Right forelimb (tissue), 1 donor: ENCODE data around the gene EHMT1.
"Not testable (repeated sequence)": the region's sequence is repeated elsewhere in the genome, so short reads cannot be mapped to it uniquely, and the experiment has no call there.

Experiments used
- DNase-seq: peaks from one replicate; pipeline ENCODE4 v3.0.0-alpha.2; 2018

Gene EHMT1

DNA sequence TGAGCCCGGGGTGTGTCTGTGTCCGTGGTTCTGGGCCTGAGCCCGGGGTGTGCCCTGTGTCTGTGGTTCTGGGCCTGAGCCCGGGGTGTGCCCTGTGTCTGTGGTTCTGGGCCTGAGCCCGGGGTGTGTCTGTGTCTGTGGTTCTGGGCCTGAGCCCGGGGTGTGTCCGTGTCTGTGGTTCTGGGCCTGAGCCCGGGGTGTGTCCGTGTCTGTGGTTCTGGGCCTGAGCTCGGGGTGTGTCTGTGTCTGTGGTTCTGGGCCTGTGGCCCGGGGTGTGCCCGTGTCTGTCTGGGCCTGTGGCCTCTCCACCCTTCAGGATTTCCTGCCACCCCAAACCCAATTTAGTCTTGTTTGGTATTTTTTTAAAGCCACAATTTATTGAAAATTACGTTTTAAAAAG is 104.6 kb downstream of the EHMT1 start:
- not testable (repeated sequence) for DNase-seq

DNA sequence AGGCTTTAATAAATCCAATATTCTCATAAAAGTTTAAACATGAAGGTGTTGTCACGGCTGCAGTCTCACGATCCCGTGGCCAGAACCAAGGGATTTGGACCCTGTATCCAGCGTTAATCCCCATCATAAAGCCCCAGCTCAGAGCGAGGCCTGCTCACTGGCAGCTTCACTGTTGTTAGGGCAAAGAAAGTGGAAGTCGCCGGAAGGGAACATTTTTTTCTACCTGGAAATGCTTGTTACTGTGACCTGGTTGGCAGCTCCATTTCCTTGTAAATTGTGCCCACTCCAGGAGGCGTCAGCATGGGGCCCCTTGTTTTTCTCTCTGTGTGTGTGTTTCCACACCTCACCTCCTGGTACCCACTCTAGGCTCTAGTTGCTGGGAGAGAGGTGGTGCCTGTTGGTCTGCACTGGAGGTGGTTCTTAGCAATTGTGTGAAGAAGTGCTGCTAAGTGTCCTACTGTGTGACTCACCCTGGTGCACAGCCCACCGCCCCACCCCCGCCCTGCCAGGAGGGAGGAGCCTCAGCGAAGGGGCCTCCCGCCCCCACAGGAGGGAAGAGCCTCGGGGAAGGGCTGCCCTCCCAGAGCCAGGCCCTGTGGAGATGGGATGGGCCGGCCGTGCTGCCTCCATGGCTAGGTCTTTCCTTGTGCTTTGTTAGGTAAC is 105.1 kb downstream of the EHMT1 start:
- DNase-seq: no peak

DNA sequence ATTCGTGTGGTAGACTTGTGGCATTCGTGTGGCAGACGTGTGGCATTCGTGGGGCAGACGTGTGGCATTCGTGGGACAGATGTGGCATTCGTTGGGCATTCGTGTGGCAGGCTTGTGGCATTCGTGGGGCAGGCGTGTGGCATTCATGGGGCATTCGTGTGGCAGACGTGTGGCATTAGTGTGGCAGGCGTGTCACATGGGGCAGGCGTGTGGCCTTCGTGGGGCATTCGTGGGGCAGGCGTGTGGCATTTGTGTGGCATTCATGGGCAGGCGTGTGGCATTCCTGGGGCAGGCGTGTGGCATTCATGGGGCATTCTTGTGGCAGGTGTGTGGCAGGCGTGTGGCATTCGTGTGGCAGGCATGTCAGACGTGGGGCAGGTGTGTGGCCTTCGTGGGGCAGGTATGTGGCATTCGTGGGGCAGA is 106.0 kb downstream of the EHMT1 start:
- DNase-seq: no peak

DNA sequence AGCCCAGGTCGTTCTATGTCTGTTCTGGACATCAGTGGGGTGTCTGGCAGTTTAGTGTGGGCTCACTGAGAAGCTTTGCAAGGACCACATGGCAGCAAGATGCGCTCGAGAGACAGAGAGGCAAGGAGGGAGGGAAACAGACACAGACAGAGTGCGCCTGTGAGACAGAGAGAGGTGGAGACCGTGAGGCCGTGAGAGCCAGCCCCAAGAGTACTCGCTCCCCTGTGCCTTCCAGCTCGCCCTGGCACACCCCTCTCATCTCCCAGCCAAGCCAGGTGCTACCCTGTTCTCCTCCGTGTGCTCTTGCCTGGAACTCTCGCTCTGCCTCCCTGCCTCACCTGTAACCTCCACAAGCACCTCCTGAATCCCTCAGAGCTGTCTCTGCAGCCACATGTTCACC is 106.8 kb downstream of the EHMT1 start:
- no peak for DNase-seq

DNA sequence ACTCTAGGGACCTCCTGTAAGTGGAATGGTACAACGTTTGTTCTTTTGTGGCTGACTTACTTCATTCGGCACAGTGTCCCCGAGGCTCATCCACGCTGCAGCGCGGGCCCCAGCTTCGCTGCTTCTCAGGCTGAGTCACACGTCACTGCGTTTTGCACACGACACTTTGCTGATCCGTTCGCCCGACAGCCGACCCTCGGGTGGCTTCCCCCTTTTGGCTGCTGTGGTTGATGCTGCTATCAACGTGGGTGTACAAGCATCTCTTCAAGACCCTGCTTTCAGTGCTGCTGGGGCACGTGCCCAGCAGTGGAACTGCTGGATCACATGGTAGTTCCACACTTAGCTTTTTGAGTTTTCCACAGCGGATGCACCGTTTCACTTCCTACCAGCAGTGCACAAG is 107.5 kb downstream of the EHMT1 start:
- not testable (repeated sequence) for DNase-seq

DNA sequence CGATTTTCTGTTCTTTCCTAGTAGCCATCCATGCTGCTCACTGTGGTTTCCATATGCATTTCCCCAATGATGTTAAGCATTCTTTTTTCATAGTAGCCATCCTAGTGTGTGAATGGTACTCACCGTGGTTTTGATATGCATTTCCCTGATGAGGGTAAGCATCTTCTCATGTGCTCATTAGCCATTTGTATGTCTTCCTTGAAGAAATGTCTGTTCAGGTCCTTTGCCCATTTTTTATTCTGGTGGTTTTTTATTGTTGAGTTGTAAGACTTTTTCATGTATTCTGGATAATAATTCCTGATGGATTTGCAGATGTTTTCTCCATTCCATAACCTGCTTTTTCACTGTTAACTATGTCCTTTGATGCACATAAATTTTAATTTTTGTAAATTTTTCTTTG is 108.0 kb downstream of the EHMT1 start:
- no peak for DNase-seq

DNA sequence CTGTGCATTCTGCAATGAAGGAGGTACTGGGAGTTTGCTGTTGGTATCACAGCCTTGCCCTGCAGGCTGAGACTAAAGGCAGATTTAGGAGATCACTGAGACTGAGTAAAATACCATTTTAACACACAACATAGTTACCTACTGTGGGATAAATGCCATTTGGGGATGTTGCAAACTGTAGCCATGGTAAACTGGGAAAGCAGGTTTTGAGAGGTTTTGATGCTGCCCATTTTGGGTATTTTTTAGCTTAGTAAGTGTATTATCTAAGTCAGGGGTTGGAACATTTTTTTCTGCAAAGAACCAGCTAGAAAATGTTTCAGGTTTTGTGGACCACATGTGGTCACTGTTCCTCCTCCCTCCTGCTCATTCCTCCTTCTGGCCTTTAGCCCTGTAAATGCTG is 108.9 kb downstream of the EHMT1 start:
- DNase-seq: no peak

DNA sequence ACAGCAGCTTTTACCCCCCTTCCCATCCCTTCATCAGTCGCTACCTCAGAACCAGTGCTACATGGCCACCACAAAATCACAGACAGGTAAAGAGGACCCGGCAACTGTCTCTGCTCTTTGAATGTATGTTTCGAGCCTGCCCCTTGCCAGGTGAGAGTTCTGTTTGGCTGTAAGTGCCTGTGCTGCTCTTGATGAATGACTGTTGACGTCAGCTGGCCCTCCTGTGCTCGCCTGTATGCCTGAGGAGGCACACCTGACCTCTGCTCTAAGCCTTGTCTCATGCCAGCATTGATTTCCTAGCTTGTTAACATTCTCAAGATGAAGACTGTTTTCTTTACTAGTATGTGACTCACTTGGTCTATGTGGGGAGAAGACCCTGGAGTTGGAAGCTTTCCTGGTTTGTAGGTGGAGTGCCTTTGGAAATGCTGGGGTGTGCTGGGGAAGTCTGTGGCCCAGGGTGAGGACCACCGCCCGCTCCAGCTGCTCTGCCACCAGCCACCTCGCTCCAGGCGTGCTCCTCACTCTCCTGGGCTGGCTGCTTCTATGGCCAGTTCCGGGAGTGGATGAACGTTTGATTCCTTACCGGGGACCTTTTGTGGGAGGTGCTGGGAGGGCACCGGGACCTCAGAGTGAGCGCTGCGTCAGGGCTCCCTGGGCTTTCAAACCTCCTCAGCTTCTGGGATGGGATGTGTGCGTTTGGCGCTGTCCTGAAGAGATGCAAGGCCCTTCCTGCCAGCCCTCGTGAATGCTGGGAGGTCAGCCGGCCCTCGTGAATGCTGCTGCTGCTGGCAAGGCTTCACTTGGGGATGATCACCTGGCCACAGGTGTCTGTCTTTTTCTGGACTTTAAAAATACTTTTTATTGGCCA is 109.9 kb downstream of the EHMT1 start:
- no peak for DNase-seq

DNA sequence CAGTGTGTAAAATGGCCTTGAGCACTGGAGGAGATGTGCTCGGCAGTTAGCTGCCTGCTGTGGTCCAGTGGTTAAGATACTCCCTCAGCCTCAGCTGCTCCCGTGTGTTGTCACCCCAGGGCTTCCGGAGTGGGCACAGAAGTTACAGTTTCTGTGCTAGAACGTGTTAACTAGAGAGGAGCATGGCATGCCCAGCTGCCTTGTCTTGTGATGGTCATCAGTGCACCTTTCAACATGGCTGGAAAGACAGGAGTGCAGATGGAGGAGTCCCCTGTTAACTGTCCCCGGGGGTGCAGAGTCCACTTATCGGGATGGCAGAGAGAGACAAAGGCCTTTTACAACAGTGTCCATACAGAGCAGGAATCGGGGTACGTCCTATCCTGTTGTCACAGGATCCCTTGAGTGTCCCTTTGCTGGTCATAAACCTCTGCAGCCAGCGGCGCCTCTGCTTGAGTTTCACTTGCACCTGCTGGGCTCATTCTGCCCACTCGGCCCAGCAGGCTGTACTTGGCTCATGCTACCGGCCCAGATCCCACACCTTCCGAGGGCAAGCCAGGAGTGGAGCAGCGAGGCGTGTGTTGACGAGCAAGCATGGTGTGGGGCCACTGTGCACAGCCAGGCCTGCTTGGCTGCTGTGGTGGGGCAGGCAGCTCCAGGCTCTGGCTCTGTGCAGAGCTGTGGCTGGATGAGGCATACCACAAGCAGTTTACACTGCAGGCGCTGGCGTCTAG is 112.6 kb downstream of the EHMT1 start:
- no peak for DNase-seq

DNA sequence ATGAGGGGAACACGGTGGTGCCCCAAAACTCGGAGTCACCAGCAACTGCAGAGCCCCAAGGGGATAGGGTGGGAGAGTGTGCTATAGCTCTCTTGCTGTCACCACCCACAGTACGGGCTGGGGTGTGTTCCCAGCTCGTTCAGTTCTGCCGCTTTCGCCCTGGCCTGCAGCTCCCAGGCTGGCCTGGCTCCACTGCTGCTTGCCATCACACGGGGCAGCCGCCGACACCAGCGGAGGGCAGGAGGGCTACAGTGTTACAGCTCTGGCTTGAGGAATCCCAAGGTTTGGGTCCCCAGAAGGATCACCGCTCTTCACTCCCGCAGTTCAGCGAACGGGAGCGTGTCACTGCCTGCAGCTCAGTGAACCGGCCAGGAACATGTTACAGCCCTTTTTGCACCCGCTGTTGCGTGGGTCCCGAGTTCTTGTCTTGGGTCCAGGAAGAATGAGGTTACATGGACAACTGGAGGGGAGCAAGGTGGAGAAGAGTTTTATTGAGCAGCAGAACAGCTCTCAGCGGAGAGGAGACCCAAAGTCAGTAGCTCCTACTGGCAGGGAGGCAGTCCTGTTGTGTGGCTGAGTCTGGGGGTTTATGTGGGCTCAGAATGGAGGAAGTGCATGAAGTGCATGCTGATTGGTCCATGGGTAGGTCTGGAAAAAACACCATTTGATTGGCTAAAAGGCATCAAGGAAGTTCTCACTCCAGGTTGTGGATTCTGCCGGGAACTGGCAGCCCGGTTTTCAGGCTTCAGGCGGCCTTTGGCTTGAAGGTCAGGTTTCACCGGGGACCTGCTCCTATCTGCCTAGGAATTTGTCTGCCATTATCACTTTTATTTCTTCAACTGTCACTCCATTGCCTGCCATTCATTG is 113.4 kb downstream of the EHMT1 start:
- DNase-seq: no peak

DNA sequence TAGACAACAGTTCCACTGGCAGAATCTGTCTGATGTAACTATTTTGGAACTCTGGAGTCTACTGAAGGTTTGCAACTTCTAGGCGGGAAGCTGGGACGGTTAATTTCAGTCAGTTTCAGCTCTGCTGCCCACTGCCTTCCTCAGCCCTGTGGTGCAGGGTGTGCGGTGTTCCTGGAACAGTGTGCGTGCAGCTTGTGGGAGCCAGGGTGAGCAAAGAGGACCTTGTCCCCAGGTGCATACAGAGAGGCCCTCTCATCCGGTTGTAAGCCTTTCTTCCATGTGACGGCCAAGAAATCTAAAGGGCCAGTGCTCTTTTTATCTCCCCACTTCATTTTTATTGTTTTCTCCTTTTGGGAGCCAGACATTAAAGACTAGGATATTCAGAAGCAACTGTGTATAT is 114.6 kb downstream of the EHMT1 start:
- DNase-seq: no peak

DNA sequence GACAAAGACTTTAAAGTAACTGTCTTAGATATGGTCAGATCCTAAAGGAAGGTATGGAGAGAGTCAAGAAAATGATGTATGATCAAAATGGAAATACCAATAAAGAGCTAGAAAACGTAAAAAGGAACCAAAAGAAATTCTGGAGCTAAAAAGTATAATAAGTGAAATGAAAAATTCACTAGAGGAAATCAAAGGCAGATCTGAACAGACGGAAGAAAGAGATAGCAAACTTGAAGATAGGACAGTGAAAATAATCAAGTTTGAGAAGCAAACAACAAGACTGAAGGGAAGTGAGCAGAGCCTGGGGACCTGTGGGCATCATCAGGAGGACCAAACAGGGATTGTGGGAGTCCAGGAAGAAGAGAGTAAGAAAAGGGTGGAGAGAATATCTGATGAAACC is 115.4 kb downstream of the EHMT1 start:
- no peak for DNase-seq

DNA sequence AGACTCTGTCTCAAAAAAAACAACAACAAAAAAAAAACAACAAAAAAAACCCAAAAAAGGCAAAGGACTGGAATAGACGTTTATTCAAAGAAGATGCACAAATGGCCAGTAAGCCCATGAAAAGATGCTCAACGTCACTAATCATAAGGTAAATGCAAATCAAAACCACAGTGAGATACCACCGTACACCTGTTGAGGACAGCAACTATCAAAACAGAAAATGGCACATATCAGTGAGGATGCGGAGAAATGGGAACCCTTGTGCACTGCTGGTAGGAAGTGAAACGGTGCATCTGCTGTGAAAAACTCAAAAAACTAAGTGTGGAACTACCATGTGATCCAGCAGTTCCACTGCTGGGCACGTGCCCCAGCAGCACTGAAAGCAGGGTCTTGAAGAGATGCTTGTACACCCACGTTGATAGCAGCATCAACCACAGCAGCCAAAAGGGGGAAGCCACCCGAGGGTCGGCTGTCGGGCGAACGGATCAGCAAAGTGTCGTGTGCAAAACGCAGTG is 119.4 kb downstream of the EHMT1 start:
- not testable (repeated sequence) for DNase-seq

DNA sequence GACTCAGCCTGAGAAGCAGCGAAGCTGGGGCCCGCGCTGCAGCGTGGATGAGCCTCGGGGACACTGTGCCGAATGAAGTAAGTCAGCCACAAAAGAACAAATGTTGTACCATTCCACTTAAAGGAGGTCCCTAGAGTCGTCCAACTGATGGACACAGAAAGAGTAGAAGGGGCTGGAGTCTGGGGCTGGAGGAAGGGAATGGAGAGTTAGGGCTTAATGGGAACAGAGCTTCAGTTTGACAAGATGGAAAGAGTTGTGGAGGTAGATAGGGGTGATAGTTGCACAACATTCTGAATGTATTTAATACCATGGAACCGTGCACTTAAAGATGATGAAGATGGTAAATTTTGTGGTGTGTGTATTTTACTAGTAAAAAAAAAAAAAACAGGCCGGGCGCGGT is 119.9 kb downstream of the EHMT1 start:
- no peak for DNase-seq

DNA sequence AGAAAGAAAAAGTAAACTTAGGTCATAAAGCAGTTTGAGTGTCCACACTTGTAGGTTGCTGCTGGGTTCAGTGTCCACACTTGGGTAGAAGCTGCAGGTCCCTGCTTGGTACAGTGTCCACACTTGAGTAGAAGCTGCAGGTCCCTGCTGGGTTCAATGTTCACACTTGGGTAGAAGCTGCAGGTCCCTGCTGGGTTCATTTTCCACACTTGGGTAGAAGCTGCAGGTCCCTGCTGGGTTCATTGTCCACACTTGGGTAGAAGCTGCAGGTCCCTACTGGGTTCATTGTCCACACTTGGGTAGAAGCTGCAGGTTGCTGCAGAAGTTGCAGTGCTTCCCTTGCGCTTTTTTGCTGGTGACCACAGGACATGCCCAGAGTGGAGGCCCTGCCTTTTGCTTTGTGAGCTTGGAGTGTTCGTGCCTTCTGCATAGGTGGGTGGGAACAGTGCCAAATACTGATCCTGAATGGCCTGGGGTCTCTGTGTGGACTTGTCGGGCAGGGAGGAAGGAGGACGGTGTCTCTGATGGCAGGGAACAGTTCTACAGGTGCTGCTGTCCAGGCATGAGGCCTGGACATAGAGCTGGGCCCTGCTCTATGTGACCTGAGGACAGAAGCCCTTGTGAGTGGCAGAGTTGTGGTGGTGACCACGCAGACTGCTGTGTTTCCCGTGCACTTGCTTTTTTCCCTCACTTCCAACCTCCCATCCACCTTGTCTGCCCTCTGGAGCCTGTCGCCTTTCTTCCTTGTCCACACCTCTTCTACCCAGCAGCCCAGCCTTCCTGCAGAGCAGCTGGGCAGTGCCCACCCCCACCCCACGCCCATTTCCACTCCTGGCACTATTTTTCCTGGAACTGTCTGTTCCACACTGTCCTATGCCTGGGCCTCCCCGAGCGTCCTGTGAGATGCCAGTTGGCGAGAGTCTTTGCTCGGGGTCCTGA is 120.8 kb downstream of the EHMT1 start:
- no peak for DNase-seq

DNA sequence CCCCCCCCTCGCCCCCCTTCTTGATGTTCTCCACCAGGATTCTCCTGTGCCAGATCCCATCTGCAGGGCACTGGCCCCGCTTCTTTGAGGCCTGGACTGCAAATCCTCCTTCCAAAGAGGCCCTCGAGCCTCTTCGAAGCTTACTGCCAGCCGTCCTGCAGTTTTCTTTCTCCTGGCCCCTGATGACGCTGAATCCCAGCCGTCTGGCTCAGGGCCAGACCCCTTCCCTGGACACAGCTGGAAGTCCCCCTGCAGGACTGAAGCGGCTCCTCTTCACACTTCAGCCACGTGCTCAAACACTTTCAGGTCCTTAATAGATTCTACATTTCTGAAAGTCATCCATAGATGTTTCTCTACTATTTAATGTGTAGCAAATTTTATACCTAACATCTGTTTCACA is 121.5 kb downstream of the EHMT1 start:
- DNase-seq: peak; percentile 73

DNA sequence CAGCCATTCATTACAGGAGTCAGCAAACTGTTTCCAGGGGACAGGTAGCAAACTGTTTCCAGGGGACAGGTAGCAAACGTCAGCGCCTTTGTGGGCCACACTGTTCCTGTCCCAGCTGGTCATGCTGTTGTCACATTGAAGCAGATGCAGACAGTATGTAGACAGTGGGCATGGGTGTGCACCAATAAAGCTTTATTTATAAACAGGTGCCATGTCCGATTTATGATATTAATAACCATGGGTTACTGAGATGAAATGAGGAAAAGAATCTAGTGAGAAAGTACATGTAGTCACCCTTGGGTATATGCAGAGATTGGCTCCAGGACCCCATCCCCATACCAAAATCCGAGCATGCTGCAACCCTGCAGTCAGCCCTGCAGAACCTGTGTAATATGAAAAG is 122.5 kb downstream of the EHMT1 start:
- DNase-seq: no peak

DNA sequence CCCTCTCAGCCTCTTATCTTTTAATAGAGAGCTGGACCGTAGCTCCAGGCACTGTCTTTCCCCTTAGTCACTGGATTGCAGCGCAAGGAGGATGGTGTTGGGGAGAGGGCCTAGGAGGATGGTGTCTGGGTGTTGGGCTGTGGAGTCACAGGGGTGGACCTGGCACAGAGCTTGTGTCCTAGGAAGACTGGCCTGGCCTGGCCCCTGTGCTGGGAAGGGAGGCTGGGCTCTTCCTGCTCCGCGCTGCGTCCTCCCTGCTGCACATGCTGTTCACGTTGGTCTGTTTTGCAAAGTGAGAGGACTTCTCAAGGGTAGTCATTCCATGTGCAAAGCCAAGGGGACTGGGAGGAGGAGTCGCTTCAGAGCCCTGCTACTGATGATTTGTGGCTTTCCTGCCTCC is 123.9 kb downstream of the EHMT1 start:
- no peak for DNase-seq

DNA sequence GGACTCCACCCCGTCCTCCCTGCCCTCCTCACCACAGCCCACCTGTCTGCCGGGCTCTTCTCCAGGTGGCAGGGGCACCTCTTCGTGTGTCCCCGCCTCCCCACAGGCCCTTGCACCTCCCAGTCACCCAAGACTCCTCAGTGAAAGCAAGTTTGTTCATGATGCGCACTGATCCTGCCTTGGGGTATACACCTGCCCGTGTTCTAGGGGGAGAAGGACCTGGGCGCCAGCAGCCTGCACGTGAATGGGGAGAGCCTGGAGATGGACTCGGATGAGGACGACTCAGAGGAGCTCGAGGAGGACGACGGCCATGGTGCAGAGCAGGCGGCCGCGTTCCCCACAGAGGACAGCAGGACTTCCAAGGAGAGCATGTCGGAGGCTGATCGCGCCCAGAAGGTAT is 124.9 kb downstream of the EHMT1 start:
- no peak for DNase-seq

DNA sequence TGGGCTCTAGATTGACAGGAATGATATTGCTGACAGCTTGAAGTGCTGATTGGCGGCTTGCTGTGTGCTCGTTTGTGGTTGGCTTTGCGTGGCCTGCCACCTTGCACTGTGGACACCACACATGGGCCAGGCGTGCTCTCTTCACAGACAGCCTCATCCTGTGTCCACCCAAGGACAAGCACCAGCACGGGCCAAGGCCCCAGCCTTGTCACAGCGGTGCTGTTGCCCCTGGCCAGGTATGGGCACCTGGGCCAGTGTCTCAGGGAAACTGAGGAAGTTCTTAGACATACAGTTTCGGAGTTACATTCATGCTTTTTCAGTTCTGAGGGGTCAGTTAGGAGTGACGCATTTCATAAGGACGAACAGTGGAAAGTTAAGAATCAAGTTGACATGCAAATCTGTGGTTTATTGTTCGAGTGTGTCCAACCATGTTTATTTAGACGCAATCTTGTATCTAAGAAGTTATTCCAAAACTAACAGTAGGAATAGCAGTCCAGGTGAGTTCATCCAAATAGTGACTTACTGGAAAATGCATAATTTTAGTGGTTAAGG is 125.9 kb downstream of the EHMT1 start:
- DNase-seq: no peak

DNA sequence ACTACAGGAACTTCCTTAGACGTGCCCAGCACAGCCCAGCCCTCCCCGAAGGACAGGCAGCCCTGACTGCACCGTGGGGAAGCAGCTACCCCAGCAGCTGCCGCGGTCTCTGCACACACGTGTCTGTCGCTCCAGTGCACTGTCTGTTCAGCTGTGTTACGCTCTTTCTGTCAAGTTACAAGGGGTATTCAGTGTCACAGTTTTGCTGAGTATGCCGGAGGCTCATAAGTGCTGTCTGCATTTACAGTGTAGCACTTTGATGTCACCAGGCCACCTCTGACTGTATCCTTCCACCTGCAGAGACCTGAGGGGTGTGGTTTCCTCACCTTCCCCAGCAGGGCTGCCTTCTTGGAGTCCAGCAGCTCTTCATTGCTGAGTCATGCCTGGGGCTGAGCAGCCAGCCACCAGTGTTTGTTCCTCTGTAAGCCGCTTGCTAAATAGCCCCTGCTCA is 126.8 kb downstream of the EHMT1 start:
- DNase-seq: no peak
